ENCODE data around the gene TOP3B. TPM values are rescaled to one million over a fixed set of nuclear protein-coding genes. Genes with fewer than 3 reads are reported as not detected.

Gene TOP3B
- total RNA-seq, 1 experiment from 2014 or later, result 68.6 TPM

- Mint-ChIP-seq H3K27me3 (ENCODE audit: low read depth) (peaks cover 100% of the 10 kb centered on the region), H3K36me3 (no peaks in the 10 kb centered on the region), H3K9me3 (peaks cover 4% of the 10 kb centered on the region), H3K4me3 (no peak overlapping the region), H3K27ac (no peak overlapping the region), H3K4me1 (no peaks in the 10 kb centered on the region)
- DNase-seq (ENCODE audit: low spot score), result no peak
- ChIA-PET CTCF (interaction anchor here (1.2 to 3.6 kb wide), 2 partner anchors 13 to 19 kb away, joined by 5 to 13 read pairs; no protein-coding TSS in a partner anchor), POLR2A (no interaction called here)
- ATAC-seq, result no peak
- no peak for TF ChIP-seq ZNF532 (CRISPR knock-in tag; IDR thresholded peaks at IDR 0.05; ENCODE audit: borderline replicate concordance)
- no peak for TF ChIP-seq TCF7 (CRISPR knock-in tag; IDR thresholded peaks at IDR 0.05; ENCODE audit: low read depth)
- TF ChIP-seq USF1 (CRISPR knock-in tag; IDR thresholded peaks at IDR 0.05), result no peak
- TF ChIP-seq ZNF121 (CRISPR knock-in tag; IDR thresholded peaks at IDR 0.05), result no peak
Measured at GRCh38 chr22:22003233-22003632, 20.6 kb upstream of the TOP3B start.

GRCh38 chr22:22002526-22003055 lies 20.0 kb upstream of the TOP3B start:
- Mint-ChIP-seq H3K27ac (no peak overlapping the region), H3K36me3 (no peaks in the 10 kb centered on the region), H3K4me3 (no peak overlapping the region), H3K27me3 (ENCODE audit: low read depth) (peaks cover 100% of the 10 kb centered on the region), H3K4me1 (no peaks in the 10 kb centered on the region), H3K9me3 (peaks cover 4% of the 10 kb centered on the region)
- POLR2A ChIA-PET, result no interaction called here
- DNase-seq (ENCODE audit: low spot score) (no peak), ATAC-seq (no peak)
- CTCF ChIA-PET, result interaction anchor here (1.0 to 3.6 kb wide), 5 partner anchors 13 to 101 kb away, joined by 3 to 13 read pairs (median 5); no protein-coding TSS in a partner anchor
- no peak for TF ChIP-seq ZMAT4 (CRISPR knock-in tag; IDR thresholded peaks at IDR 0.05)
- no peak for TF ChIP-seq CDX4 (CRISPR knock-in tag; IDR thresholded peaks at IDR 0.05; ENCODE audit: borderline replicate concordance)
- no peak for TF ChIP-seq EMX1 (CRISPR knock-in tag; IDR thresholded peaks at IDR 0.05)
- no peak for TF ChIP-seq ETV6 (CRISPR knock-in tag; IDR thresholded peaks at IDR 0.05)
- TF ChIP-seq IRF1 (CRISPR knock-in tag; IDR thresholded peaks at IDR 0.05), result no peak
- no peak for TF ChIP-seq ERG (CRISPR knock-in tag; IDR thresholded peaks at IDR 0.05)
- TF ChIP-seq ZNF416 (CRISPR knock-in tag; IDR thresholded peaks at IDR 0.05), result no peak
- no peak for TF ChIP-seq NR2C2 (CRISPR knock-in tag; IDR thresholded peaks at IDR 0.05)
- no peak for TF ChIP-seq GRHL2 (CRISPR knock-in tag; IDR thresholded peaks at IDR 0.05; ENCODE audit: insufficient replicate concordance, severe bottlenecking)
- no peak for TF ChIP-seq JAZF1 (CRISPR knock-in tag; IDR thresholded peaks at IDR 0.05)
- no peak for TF ChIP-seq TCF7 (CRISPR knock-in tag; IDR thresholded peaks at IDR 0.05; ENCODE audit: low read depth)
- TF ChIP-seq STAT6 (CRISPR knock-in tag; conservative IDR thresholded peaks at IDR 0.05; ENCODE audit: low read depth), result no peak
- no peak for TF ChIP-seq ZNF423 (CRISPR knock-in tag; IDR thresholded peaks at IDR 0.05)
- TF ChIP-seq ZNF281 (CRISPR knock-in tag; IDR thresholded peaks at IDR 0.05), result no peak
- TF ChIP-seq SOX15 (CRISPR knock-in tag; IDR thresholded peaks at IDR 0.05), result no peak
- no peak for TF ChIP-seq ATF3 (CRISPR knock-in tag; conservative IDR thresholded peaks at IDR 0.05)
- TF ChIP-seq ZNF219 (CRISPR knock-in tag; IDR thresholded peaks at IDR 0.05; ENCODE audit: borderline replicate concordance), result no peak
